GM18499 (cell line): ENCODE results near the gene CMTM7.
"Not testable (repeated sequence)": the region's sequence is repeated elsewhere in the genome, so short reads cannot be mapped to it uniquely, and the experiment has no call there.

Experiments
- ATAC-seq: cut with Tn5 transposase; IDR thresholded peaks from one replicate; pipeline ENCODE4 v1.9.1; 2021; ENCODE audit warnings: moderate number of reproducible peaks; ENCODE audit not compliant: insufficient read depth, unreplicated experiment

CMTM7 gene

DNA sequence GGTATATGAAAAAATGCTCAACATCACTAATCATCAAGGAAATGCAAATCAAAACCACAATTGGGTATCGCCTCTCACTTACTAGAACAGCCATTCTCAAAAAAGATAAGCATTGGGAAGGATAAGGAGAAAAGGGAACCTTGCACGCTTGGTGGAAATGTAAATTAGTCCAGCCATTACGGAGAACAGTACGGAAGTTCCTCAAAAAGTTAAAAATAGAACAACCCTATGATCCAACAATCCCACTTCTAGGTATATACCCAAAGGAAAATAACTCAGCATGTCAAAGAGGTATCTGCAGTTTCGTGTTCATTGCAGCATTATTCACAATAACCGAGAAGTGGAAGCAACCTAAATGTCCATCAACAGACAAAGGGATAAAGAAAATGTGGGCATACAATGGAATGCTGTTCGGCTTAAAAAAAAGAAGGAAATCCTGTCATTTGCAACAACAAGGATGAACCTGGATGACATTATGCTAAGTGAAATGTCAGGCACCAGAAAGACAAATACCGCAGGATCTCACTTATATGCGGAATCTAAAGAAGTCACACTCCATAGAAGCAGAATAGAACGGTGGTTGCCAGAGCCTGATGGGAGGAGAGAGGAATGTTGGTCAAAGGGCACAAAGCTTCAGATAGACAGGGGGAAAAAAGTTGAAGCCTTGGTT lies 11.7 kb upstream of the CMTM7 start:
- no peak for ATAC-seq

- no peak for ATAC-seq
Measured at GRCh38 chr3:32381922-32382321, 9.7 kb upstream of the CMTM7 start.

DNA sequence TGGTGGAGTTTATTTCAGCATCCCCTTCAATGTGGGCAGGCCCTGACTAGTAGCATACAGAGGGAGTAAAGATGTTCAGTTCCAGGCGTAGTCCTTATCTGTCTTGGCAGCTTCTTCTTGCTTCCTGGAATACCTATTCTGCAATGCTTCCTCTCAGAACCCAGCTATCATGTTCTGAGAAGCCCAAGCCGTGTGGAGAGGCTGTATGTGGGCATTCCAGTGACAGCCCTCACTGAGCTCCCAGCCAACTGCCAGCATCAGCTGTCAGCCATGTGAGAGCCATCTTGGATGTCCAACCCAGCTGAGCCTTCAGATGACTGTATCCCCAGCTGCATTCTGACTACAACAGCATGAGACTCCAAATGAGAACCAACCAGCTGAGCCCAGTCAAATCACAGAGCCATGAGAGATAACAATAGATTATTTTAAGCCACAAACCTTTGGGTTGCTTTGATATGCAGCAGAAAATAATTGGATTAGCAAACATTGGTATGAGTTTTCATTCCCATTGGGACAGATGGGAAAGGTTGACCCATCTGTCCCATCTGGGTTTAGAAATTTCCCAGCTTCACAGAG lies 8.4 kb upstream of the CMTM7 start:
- ATAC-seq, result no peak

DNA sequence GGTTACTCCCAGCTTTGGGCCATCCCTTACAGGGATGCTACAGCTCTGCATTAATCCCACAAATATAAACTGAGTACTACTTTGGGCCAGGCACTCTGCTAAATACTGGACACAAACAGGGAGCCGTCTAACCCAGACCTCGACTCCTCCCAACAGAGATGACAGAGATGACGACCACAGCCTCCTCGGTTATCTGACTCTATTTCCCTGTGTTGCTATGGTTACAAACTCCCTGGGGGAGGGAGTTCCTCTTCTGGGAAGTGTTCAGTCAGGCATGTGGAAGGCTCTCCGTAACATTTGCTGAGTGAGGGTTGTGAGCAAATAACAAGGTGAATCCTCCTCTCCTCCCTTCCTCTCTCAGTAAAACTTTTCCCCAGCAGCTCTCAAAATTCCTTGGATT lies 6.7 kb upstream of the CMTM7 start:
- ATAC-seq, result no peak

- ATAC-seq, result no peak
Measured at GRCh38 chr3:32387512-32387911, 4.1 kb upstream of the CMTM7 start.

DNA sequence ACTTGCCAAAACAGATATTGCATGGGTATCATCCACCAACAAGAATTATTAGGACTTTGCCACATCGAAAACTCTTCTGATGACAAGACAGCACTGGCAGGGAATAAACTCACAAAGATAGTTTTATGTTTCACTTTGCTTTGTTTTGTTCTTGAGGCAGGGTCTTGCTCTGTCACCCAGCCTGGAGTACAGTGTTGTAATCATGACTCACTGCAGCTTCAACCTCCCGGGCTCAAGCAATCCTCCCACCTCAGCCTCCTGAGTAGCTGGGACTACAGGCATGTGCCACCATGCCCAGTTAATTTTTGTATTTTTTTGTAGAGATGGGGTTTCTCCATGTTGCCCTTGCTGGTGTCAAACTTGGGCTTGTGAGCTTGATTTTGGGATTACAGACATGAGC lies 2.1 kb upstream of the CMTM7 start:
- not testable (repeated sequence) for ATAC-seq

DNA sequence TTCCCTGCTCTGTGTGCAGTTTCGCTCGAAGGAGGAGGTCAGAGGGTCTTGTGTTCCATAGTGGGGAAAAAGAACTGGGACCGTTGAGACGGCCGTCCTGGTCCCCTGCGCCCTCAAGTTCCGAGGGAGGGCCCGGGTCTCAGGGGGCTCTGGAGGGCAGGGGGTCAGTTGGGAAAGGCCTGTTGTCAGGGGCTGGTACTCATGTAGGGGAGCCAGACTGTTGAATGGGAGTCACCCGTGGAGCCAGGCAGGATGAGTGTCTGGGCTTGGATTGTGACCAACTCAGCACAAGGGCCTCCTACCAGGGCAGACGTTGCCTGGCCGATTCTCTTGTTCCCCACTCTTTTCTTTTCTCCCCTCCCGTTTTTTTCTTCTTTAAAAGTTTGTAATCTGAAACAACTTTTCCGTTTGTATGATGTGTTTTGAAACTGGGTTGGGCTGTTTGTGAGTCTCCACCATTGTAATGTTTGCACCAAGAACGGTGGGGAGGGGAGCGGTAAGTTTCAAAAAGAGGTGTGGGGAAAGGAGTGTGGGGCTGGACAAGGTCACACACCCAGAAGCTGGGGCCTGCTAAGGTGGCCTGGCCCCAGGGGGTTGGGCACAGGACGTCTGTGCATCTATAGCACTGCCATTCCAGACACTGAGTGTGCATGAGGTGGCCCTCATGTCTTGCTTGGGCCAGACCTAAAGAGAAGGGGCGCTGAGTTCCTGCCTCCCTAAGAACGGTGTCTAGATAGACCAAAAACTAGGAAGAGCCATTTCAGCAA lies 1.1 kb downstream of the CMTM7 start:
- ATAC-seq, result no peak

- ATAC-seq, result no peak
Measured at GRCh38 chr3:32395496-32395895, 3.8 kb downstream of the CMTM7 start.

- ATAC-seq, result no peak
Measured at GRCh38 chr3:32397941-32398340, 6.3 kb downstream of the CMTM7 start.

DNA sequence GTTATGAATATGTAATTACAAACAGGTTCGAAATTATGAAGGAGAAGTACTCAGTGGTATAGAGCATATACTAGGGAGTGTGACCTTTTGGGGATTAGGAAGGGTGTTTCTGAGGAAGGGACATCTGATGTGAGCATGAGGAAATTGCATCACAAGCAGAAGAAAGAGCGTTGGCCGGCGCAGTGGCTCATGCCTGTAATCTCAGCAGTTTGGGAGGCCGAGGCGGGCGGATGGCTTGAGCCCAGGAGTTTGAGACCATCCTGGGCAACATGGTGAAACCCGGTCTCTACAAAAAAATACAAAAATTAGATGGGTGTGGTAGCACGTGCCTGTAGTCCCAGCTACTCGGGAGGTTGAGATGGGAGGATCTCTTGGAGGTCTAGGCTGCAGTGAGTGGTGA lies 6.9 kb downstream of the CMTM7 start:
- no peak for ATAC-seq

GRCh38 chr3:32399030-32399620 lies 7.5 kb downstream of the CMTM7 start:
- no peak for ATAC-seq

- no peak for ATAC-seq
Measured at GRCh38 chr3:32401126-32401525, 9.5 kb downstream of the CMTM7 start.

DNA sequence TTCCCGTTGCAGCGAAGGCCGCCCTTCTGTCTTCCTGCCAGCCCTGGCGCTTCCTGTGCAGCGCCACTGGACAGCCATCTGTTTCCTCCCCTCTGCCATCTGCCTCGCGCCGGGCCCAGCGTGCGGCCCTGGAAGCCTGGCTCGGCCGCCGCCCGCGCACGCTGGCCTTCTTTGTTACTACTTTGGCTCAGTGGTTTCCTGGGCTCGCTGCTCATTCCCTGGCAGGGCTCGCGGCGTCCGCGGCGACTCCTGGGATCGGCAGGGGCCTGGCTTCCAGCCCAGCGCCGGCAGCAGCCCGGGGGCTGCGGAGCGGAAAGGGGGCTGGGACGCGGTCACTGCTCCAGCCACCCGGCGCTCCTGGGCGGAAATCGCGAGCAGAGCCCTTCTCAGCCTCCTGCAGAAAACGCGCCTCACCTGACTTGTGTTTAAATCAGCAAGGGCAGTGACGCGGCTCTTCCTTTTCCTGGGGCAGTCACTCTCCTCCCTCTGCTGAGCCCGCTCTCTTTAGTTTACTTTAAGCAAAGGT lies 10.0 kb downstream of the CMTM7 start:
- ATAC-seq, result no peak

DNA sequence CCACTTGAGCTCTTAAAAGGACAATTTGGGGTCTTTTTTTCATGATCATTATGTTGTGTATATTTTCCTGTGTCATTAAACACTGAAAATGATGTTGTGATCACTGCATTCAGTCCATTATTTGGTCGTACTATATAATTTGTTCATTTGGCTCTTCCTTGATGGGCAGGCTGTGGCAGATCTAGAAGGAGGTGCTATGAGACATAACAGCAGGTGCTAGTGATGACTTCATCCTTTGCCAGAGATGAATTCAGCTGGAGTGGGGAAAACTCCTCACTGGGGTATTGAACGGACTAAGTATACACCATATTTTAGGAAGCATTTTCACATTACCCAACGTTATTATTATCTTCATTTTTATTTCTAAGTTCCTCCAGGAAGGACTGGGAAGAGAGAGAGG lies 12.0 kb downstream of the CMTM7 start:
- no peak for ATAC-seq

DNA sequence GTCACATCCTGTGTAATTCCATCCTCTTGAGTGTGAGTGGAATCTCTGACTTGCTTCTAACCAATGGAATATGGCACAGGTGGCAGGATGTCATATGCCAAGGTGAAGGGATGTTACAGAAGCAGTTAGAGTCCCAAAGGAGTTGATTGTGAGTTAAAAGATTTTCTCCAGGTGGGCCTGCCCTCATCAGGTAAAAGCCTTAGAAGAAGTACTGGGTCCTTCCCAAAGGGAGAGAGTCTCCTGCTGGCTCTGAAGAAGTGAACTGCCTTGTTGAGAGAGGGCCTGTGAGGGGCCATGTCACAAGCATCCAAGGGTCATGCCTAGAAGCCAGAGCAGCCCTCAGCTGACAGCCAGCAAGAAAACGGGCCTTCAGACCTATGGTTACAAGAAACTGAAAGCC lies 13.1 kb downstream of the CMTM7 start:
- no peak for ATAC-seq

DNA sequence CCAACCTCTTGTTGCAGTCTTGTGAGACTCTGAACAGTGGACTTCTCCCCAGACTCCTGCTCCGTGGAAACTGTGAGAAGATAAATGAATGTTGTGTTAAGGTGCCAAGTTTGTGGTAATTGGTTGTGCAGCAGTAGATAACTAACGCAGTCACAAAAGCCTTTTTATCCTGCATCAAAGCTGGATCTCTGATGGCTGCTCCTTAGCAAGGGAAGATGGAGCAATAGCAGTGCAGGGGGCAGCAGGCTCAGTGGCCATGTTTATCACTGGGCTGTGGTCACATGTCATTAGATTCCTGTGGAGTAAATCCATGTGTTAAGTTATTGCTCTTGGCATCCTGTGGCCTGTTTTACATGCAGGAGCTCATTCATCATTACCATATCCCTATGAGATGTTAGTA lies 13.5 kb downstream of the CMTM7 start:
- ATAC-seq, result no peak

DNA sequence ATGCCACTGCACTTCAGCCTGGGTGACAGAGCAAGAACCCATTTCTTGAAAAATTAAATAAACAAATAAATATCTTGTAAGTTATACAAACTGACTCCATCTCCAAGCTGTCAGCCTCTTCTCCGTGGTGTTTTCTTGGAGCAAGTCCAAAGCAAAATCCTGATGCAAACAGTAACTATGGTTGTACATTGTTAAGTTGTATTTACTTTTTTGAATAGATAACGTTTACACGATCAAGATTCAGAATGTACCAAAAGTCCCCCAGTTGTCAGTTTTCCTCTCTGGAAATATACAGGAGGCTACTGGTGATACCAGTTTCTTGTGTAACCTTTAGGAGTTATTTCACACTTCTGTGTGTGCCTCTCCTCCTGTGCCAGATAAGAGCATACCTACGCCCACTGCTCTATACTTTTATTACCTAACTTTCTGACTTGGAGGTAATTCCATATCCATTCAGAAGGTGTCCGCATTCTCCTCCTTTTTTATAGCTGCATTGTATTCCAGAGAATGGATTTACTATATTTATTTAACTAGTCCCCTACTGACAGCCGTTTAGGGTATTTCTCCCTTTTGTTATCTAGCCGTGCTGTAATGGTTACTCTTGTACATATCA lies 14.2 kb downstream of the CMTM7 start:
- no peak for ATAC-seq

- ATAC-seq, result no peak
Measured at GRCh38 chr3:32406486-32407408, 15.1 kb downstream of the CMTM7 start.

- no peak for ATAC-seq
Measured at GRCh38 chr3:32410367-32411246, 19.0 kb downstream of the CMTM7 start.
